Mammary epithelial cell (primary cell): ENCODE data around the gene HSPA9.

ENCODE experiments used
- EZH2 ChIP-seq: IDR thresholded peaks from 2 replicates; pipeline ENCODE4 v1.6.1; 2012; ENCODE audit warnings: low read length, inconsistent platforms, borderline replicate concordance
- TF ChIP-seq, protein P1 (sequence below), 2 donors: IDR thresholded peaks in 1 of 2; conservative IDR thresholded peaks in 1 of 2; 2 replicates each; pipeline ENCODE4 v1.5.1; 2011 to 2012; ENCODE audit warnings: inconsistent platforms in 2 of 2, low read length in 2 of 2, mild to moderate bottlenecking in 2 of 2, control low read depth in 1 of 2, low read depth in 1 of 2; ENCODE audit not compliant: insufficient read depth in 1 of 2; ENCODE audit errors: extremely low read depth in 1 of 2

DNA sequence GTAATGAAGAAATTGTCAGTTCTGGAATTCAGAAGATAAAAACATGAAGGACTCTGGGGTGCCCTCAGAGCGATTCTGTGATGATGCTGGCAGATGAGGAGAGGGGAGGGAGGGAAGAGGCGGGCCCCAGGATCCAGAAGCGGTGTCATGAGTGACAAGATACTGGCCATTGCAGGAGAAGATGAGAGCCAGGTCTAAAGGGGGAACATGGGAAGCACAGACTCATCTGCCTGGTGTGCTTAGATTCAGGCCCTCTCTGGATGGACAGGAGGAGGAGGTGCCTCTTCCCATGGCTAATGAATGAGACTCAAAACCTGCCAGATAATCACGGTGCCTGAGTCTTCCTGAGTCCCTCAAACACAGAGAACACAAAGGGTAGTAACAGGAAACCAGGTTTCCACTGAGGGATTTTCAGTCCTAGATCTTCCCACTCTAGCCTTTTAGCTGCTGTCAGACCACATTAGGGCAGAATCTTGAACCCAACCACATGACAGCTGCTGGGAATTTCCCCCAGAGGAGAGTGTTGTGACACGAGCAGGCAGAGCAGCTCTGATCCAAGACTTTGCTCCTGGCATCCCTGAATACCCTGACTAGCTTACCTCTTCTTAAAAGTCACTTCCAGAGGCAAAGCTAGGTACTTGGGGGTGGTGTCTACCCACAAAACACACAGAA, 28.2 kb upstream of the HSPA9 start:
- TF ChIP-seq, protein P1, sequence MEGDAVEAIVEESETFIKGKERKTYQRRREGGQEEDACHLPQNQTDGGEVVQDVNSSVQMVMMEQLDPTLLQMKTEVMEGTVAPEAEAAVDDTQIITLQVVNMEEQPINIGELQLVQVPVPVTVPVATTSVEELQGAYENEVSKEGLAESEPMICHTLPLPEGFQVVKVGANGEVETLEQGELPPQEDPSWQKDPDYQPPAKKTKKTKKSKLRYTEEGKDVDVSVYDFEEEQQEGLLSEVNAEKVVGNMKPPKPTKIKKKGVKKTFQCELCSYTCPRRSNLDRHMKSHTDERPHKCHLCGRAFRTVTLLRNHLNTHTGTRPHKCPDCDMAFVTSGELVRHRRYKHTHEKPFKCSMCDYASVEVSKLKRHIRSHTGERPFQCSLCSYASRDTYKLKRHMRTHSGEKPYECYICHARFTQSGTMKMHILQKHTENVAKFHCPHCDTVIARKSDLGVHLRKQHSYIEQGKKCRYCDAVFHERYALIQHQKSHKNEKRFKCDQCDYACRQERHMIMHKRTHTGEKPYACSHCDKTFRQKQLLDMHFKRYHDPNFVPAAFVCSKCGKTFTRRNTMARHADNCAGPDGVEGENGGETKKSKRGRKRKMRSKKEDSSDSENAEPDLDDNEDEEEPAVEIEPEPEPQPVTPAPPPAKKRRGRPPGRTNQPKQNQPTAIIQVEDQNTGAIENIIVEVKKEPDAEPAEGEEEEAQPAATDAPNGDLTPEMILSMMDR (conservative IDR thresholded peaks at IDR 0.05 in 1 of 2, IDR thresholded peaks at IDR 0.05 in 1 of 2; ENCODE audit: extremely low read depth in 1 of 2, insufficient read depth in 1 of 2, low read depth in 1 of 2, low read length in 2 of 2), result no peak
- no peak for TF ChIP-seq EZH2
